ENCODE data around the gene ITM2B.

- TF ChIP-seq CTCF (optimal IDR thresholded peaks at IDR 0.05 in 1 of 3, IDR thresholded peaks at IDR 0.05 in 1 of 3, conservative IDR thresholded peaks at IDR 0.05 in 1 of 3; ENCODE audit: extremely low read depth in 1 of 3, insufficient read depth in 2 of 3, low read length in 3 of 3) (no peak), EZH2 (IDR thresholded peaks at IDR 0.05; ENCODE audit: low read length) (no peak)
These were observed 78.2 kb downstream of the ITM2B start for GRCh38 chr13:48311223-48311622.
